Right lobe of liver (tissue), 6 donors: Measurements from ENCODE around the gene CBX5. TPM values are rescaled to one million over a fixed set of nuclear protein-coding genes. Genes with fewer than 3 reads are reported as not detected.
A peak's percentile ranks its signal among the peaks of the same experiment; 100 is the strongest.
"Not testable (repeated sequence)": the region's sequence is repeated elsewhere in the genome, so short reads cannot be mapped to it uniquely, and the experiment has no call there.

ENCODE experiments used
- ATAC-seq, 4 donors: fragments of 200-7000 bp; cut with Tn5 transposase; one replicate each; pipeline ENCODE4 v1.9.1; 2020; ENCODE audit warnings: mild to moderate bottlenecking in 4 of 4, moderate library complexity in 4 of 4
- DNase-seq, 3 donors: peaks; one replicate each; pipeline ENCODE4 v3.0.0-alpha.2; 2020
- H3K27ac ChIP-seq, 3 donors: fragments of 200-600 bp; one replicate each; pipeline ENCODE4 v1.8.0; 2022
- H3K27me3 ChIP-seq, 2 donors: fragments of 200-600 bp; one replicate each; pipeline ENCODE4 v1.8.0; 2022
- H3K36me3 ChIP-seq, 4 donors: fragments of 200-600 bp; sonication (generic) in 1 of 4; one replicate each; pipeline versions ENCODE4 v1.5.1 to v1.8.0; 2017 to 2022; ENCODE audit warnings: control low read depth in 1 of 4
- H3K4me1 ChIP-seq, 4 donors: fragments of 200-600 bp; sonication (generic) in 1 of 4; one replicate each; pipeline versions ENCODE4 v1.5.1 to v1.8.0; 2017 to 2022; ENCODE audit warnings: control low read depth in 1 of 4
- H3K4me3 ChIP-seq, 3 donors: fragments of 200-600 bp; one replicate each; pipeline ENCODE4 v1.8.0; 2022
- H3K9me3 ChIP-seq, 4 donors: fragments of 200-600 bp; sonication (generic) in 1 of 4; one replicate each; pipeline versions ENCODE4 v1.5.1 to v1.8.0; 2017 to 2022; ENCODE audit warnings: control low read depth in 1 of 4
- POLR2A ChIP-seq: fragments of 450-650 bp; IDR thresholded peaks from one replicate; pipeline ENCODE4 v1.6.1; 2017; ENCODE audit warnings: antibody characterized with exemption, mild to moderate bottlenecking
- WGBS: methylation state at CpG from one replicate; pipeline ENCODE4 v1.1.6; 2018; ENCODE audit warnings: low coverage, low lambda C conversion rate; ENCODE audit not compliant: insufficient coverage; ENCODE audit errors: missing lambda C conversion rate; 5-methylcytosine and 5-hydroxymethylcytosine counted together
- intact Hi-C, 2 donors: fragments of 100-400 bp; cut with DNase I; formaldehyde crosslinking; loops; one replicate each; pipeline versions ENCODE4 v1.11.2 to v1.14.1; 2022
- total RNA-seq, 6 experiments: library from RNA; depleted of rRNA in 2 of 6; stranded (reverse); fragments of >200 nt in 2 of 6; fragmentation: NEBNext Ultra II Directional in 3 of 6; extraction: Animal tissue kit (Norgen Biotek cat#: 25700) in 3 of 6; gene quantifications; one replicate each; pipeline versions ENCODE4 v1.1.0 to v1.2.4, GENCODE V29; 2016 to 2023
- TF ChIP-seq, protein P1 (sequence below), 4 donors: fragments of 200-600 bp in 3 of 4; fragments of 450-650 bp in 1 of 4; IDR thresholded peaks; one replicate each; pipeline versions ENCODE4 v1.5.1 to v1.8.0; 2016 to 2022; ENCODE audit warnings: antibody characterized with exemption in 4 of 4, mild to moderate bottlenecking in 2 of 4
- donor health status: DM: no; HTN: yes; CAD: no.
- donor health status: DM: no; HTN: no; CAD: no.
- donor health status: DM: no; HTN: no; CAD: no.
- donor health status: DM: no; HTN: yes; CAD: no.
- donor health status: DM: no; HTN: yes; CAD: no.

CBX5 gene
- total RNA-seq, 6 experiments from 2014 or later = 14.4 to 23.7 (median 20.1) TPM

DNA sequence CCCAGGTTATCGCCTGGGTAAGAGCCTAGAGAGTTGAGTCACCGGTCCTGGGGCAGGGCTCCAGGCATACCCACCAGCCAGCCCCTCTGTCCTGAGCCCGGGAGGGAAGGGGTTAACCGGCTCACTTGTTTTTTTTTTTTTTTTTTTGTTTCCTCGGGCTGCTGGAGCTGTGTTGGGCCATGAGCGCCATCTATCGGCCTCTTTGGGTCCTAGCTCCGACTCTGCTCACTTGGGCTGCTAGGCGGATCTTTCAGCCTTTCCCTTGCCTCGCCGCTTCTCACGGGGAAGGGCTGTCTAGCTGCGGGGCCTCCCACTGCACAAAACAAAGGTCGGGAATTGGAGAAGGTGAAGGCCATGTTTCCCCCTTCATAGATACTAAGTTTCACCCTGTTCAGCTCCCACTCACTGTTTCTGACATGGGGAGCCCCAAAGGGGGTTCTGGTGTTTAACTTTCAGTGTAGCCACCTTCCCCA, 88.3 kb downstream of the CBX5 start:
- intact Hi-C loops = no loop called here
- 0% methylated on average over 14 of the region's 14 CpGs for WGBS
- ATAC-seq = peak; percentile 77 to 81 (median 78)
- Histone ChIP-seq H3K4me3 (no peak overlapping the region), H3K36me3 (no peaks in the 10 kb centered on the region), H3K4me1 (peaks cover 0 to 6% (median 0%) of the 10 kb centered on the region in 4 donors), H3K27me3 (no peaks in the 10 kb centered on the region), H3K27ac (no peak overlapping the region), H3K9me3 (no peaks in the 10 kb centered on the region)
- TF ChIP-seq POLR2A = no peak
- TF ChIP-seq, protein P1, sequence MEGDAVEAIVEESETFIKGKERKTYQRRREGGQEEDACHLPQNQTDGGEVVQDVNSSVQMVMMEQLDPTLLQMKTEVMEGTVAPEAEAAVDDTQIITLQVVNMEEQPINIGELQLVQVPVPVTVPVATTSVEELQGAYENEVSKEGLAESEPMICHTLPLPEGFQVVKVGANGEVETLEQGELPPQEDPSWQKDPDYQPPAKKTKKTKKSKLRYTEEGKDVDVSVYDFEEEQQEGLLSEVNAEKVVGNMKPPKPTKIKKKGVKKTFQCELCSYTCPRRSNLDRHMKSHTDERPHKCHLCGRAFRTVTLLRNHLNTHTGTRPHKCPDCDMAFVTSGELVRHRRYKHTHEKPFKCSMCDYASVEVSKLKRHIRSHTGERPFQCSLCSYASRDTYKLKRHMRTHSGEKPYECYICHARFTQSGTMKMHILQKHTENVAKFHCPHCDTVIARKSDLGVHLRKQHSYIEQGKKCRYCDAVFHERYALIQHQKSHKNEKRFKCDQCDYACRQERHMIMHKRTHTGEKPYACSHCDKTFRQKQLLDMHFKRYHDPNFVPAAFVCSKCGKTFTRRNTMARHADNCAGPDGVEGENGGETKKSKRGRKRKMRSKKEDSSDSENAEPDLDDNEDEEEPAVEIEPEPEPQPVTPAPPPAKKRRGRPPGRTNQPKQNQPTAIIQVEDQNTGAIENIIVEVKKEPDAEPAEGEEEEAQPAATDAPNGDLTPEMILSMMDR (IDR thresholded peaks at IDR 0.05) = peak; percentile 58 to 85 (median 77)
- peak; percentile 75 to 81 (median 78) for DNase-seq

DNA sequence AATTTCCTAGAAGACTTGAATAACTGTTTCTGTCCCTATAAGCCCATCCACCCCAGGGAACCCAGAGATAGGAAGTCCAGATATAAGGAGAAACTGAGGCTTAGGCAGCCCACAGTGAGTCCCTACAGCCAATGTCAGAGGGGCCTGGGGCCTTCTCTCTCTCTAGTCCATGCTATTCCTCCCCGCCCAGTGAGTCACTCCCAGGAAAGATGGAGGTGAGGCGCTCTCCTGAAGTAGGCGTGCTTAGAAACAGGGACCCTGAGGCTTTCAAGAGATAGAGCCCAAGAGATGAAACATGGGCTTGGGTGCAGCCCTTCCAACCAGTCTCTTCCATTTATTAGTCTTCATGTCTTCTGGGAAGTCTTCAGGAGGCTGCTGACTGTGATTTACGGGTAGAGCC, 88.8 kb downstream of the CBX5 start:
- Histone ChIP-seq H3K27ac (no peak overlapping the region), H3K4me1 (peaks cover 0 to 6% (median 0%) of the 10 kb centered on the region in 4 donors), H3K27me3 (no peaks in the 10 kb centered on the region), H3K9me3 (no peaks in the 10 kb centered on the region), H3K36me3 (no peaks in the 10 kb centered on the region), H3K4me3 (no peak overlapping the region)
- TF ChIP-seq POLR2A = no peak
- TF ChIP-seq, protein P1 (IDR thresholded peaks at IDR 0.05) = no peak
- ATAC-seq (no peak), DNase-seq (no peak)
- WGBS = 0% methylated on average over 3 of the region's 4 CpGs
- intact Hi-C loops = no loop called here

DNA sequence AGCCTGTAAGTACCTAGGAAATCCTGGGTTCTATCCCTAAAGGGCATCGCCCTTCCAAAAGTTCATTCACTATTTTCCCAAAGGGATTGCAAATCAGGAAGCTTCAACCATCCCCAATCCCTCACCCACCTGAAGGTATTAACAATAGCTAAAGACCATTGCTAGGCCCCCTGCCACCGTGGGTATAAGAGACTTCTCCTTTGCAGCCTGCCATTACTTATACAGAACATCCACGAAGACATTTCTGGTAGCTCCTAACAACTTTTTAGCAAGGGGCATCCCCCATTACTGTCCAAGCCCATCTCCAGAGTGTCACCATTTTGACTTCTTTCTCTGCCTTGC, 90.8 kb downstream of the CBX5 start:
- Histone ChIP-seq H3K9me3 (no peaks in the 10 kb centered on the region), H3K36me3 (no peaks in the 10 kb centered on the region), H3K4me1 (peaks cover 0 to 6% (median 0%) of the 10 kb centered on the region in 4 donors), H3K4me3 (peak overlapping the region in 2 of 3 donors; percentile 88 to 97), H3K27ac (no peak overlapping the region), H3K27me3 (no peaks in the 10 kb centered on the region)
- intact Hi-C loops = no loop called here
- 11% methylated on average over 3 of the region's 3 CpGs for WGBS
- no peak for DNase-seq
- TF ChIP-seq POLR2A = no peak
- TF ChIP-seq, protein P1 (IDR thresholded peaks at IDR 0.05) = no peak
- ATAC-seq = no peak

DNA sequence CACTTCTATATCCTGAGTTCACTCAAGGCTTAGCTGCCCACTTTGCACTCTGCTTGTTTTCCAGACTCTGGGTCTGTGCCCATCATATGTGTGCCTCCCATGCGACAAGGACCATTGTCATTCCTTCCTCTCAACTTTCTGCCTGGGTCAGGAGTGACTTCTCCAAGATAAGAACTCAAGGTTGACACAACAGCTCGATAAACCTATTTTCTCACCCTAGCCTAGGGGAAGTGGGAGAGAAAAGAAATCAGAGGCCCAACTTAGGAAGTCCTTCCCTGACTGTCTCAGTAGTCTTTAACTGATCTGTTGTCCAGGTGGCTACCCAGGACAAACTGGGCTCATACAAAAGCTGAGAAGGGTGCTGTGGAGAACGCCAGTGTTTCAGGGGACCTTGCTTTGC, 92.8 kb downstream of the CBX5 start:
- Histone ChIP-seq H3K36me3 (peaks cover 0 to under 1% (median 0%) of the 10 kb centered on the region in 4 donors), H3K9me3 (no peaks in the 10 kb centered on the region), H3K27me3 (no peaks in the 10 kb centered on the region), H3K27ac (no peak overlapping the region), H3K4me3 (no peak overlapping the region), H3K4me1 (peaks cover 0 to 6% (median 0%) of the 10 kb centered on the region in 4 donors)
- TF ChIP-seq POLR2A = no peak
- TF ChIP-seq, protein P1 (IDR thresholded peaks at IDR 0.05) = no peak
- DNase-seq (no peak), ATAC-seq (no peak)
- 89% methylated on average over 3 of the region's 3 CpGs for WGBS
- intact Hi-C loops = no loop called here

DNA sequence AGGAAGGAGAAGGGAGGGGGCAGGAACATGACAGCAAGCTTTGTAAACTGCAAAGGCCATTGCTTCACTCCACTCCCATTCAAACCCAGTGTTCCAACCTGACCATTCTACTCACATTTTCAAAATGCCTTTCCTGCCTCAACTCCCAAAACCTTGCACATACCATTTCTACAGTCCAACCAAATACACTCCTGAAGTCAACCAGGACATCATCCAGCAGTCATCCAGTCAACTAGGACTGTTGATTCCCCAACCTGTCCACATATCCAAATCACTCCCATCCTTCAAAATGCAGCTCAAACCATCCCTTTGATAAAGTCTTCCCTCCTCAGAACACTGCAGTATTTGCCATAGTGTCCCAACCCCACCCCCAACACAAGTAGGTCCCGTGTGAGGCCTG, 94.0 kb downstream of the CBX5 start:
- Histone ChIP-seq H3K36me3 (peaks cover 0 to 3% (median 0%) of the 10 kb centered on the region in 4 donors), H3K4me1 (peaks cover 0 to 6% (median 0%) of the 10 kb centered on the region in 4 donors), H3K27ac (no peak overlapping the region), H3K4me3 (no peak overlapping the region), H3K9me3 (no peaks in the 10 kb centered on the region), H3K27me3 (no peaks in the 10 kb centered on the region)
- WGBS = 92% methylated on average over 1 of the region's 1 CpG
- no peak for DNase-seq
- intact Hi-C loops = no loop called here
- ATAC-seq = no peak
- TF ChIP-seq, protein P1 (IDR thresholded peaks at IDR 0.05) = no peak
- TF ChIP-seq POLR2A = no peak

DNA sequence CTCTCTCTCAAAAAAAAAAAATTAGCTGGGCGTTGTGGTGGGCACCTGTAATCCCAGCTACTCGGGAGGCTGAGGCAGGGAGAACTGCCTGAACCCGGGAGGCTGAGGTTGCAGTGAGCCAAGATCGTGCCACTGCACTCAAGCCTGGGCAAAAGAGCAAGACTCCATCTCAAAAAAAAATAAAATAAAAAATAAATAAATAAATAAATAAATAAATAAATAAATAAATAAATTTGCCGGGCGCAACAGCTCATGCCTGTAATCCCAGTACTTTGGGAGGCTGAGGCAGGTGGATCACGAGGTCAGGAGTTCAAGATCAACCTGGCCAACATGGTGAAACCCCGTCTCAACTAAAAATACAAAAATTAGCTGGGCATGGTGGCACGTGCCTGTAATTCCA, 94.6 kb downstream of the CBX5 start:
- H3K4me3 ChIP-seq, H3K4me1 ChIP-seq, H3K36me3 ChIP-seq, intact Hi-C loops, H3K27ac ChIP-seq, DNase-seq, H3K27me3 ChIP-seq, H3K9me3 ChIP-seq, ATAC-seq: not testable (repeated sequence)
- 93% methylated on average over 9 of the region's 9 CpGs for WGBS
